HG03045 (cell line): Measurements from ENCODE around the gene NCMAP.
"Not testable (repeated sequence)": the region's sequence is repeated elsewhere in the genome, so short reads cannot be mapped to it uniquely, and the experiment has no call there.

Experiments used
- ATAC-seq: cut with Tn5 transposase; IDR thresholded peaks from one replicate; pipeline ENCODE4 v1.9.1; 2021; ENCODE audit warnings: mild to moderate bottlenecking, moderate library complexity; ENCODE audit not compliant: unreplicated experiment

Gene NCMAP

GRCh38 chr1:24541711-24542346 is 14.1 kb upstream of the NCMAP start:
- ATAC-seq = no peak

- ATAC-seq = no peak
Observed at GRCh38 chr1:24544239-24544638, 11.6 kb upstream of the NCMAP start.

- ATAC-seq = no peak
Observed at GRCh38 chr1:24545662-24546061, 10.2 kb upstream of the NCMAP start.

- ATAC-seq = no peak
Observed at GRCh38 chr1:24547195-24547594, 8.7 kb upstream of the NCMAP start.

- ATAC-seq = no peak
Observed at GRCh38 chr1:24548070-24548469, 7.8 kb upstream of the NCMAP start.

GRCh38 chr1:24549210-24549609 is 6.7 kb upstream of the NCMAP start:
- ATAC-seq = not testable (repeated sequence)

- no peak for ATAC-seq
Observed at GRCh38 chr1:24551290-24551959, 4.5 kb upstream of the NCMAP start.

- ATAC-seq = no peak
Observed at GRCh38 chr1:24551960-24552571, 3.8 kb upstream of the NCMAP start.

GRCh38 chr1:24553931-24554330 is 2.0 kb upstream of the NCMAP start:
- no peak for ATAC-seq

- ATAC-seq = no peak
Observed at GRCh38 chr1:24554714-24555113, 1.2 kb upstream of the NCMAP start.

- ATAC-seq = no peak
Observed at GRCh38 chr1:24556414-24556795, 518 bp downstream of the NCMAP start.

- ATAC-seq = no peak
Observed at GRCh38 chr1:24557220-24557619, 1.3 kb downstream of the NCMAP start.

GRCh38 chr1:24557711-24558131 is 1.8 kb downstream of the NCMAP start:
- no peak for ATAC-seq

- no peak for ATAC-seq
Observed at GRCh38 chr1:24558455-24558854, 2.6 kb downstream of the NCMAP start.

GRCh38 chr1:24558902-24559791 is 3.3 kb downstream of the NCMAP start:
- ATAC-seq = no peak

- ATAC-seq = no peak
Observed at GRCh38 chr1:24560361-24560760, 4.5 kb downstream of the NCMAP start.

- ATAC-seq = no peak
Observed at GRCh38 chr1:24562625-24563024, 6.7 kb downstream of the NCMAP start.

GRCh38 chr1:24564695-24565094 is 8.8 kb downstream of the NCMAP start:
- ATAC-seq = no peak

GRCh38 chr1:24566236-24566867 is 10.5 kb downstream of the NCMAP start:
- ATAC-seq = no peak

GRCh38 chr1:24567792-24568388 is 12.0 kb downstream of the NCMAP start:
- no peak for ATAC-seq
